ENCODE data around the gene BCL11B. TPM values are rescaled to one million over a fixed set of nuclear protein-coding genes. Genes with fewer than 3 reads are reported as not detected.

The BCL11B gene
- total RNA-seq, 1 donor from 2014 or later: 1.0 TPM

DNA sequence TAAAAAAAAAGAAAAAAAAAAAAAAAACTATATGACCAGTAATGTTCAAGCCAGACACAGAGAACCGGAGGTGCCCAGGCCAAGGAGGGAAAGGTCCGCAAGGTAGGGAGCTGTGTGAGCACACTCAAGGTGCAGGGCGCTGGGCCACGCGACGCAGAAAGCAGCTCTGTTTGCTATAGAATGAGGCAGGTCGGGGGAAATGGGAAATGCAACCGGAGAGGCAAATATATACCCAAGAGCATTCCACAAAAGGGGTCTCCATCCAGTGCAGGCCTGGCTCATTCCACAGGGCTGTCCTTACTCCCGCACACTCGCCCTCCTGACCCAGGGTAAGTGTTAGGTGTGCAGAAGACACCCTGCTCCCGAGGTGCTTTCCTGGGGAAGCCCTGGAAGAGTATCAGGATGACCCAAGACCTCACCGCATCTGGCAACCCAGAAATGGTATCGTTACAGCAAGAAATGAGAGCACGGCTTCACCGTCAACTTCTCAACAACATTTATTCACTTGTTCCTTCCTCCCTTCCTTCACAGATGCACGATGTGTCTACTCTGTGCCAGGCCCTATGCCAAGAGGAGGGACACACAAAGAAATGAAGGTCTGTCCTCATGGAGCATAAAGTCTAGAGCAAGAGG, 86.4 kb downstream of the BCL11B start:
- Mint-ChIP-seq H3K27ac (ENCODE audit: unreplicated experiment) (no peak overlapping the region), H3K36me3 (ENCODE audit: low read depth, unreplicated experiment) (no peaks in the 10 kb centered on the region), H3K4me3 (ENCODE audit: unreplicated experiment) (no peak overlapping the region), H3K27me3 (ENCODE audit: unreplicated experiment) (peaks cover 2% of the 10 kb centered on the region), H3K9me3 (ENCODE audit: unreplicated experiment) (no peaks in the 10 kb centered on the region), H3K4me1 (ENCODE audit: unreplicated experiment) (peaks cover 19% of the 10 kb centered on the region)
- DNase-seq (ENCODE audit: low spot score): no peak
- TF ChIP-seq, protein P1, sequence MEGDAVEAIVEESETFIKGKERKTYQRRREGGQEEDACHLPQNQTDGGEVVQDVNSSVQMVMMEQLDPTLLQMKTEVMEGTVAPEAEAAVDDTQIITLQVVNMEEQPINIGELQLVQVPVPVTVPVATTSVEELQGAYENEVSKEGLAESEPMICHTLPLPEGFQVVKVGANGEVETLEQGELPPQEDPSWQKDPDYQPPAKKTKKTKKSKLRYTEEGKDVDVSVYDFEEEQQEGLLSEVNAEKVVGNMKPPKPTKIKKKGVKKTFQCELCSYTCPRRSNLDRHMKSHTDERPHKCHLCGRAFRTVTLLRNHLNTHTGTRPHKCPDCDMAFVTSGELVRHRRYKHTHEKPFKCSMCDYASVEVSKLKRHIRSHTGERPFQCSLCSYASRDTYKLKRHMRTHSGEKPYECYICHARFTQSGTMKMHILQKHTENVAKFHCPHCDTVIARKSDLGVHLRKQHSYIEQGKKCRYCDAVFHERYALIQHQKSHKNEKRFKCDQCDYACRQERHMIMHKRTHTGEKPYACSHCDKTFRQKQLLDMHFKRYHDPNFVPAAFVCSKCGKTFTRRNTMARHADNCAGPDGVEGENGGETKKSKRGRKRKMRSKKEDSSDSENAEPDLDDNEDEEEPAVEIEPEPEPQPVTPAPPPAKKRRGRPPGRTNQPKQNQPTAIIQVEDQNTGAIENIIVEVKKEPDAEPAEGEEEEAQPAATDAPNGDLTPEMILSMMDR (IDR thresholded peaks at IDR 0.05; ENCODE audit: unreplicated experiment): no peak

DNA sequence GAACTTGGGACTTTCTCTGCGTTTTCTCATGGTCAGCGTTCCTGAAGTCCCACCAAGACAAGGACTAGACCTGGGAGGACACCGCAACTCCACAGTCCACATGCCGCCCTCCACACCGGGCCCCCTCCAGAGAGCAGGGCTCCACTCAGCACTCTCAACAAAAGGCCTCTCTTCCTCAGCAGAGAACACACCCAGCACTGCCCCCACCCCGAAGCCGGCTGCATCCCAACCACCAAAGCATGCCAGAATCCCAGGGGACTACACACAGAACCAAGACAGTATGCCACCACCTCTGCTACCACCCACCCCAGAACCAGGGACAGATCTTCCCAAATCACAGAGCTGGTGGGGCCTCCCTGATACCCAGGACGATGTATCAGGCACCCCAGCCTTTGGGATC, 88.3 kb downstream of the BCL11B start:
- no peak for DNase-seq (ENCODE audit: low spot score)
- Mint-ChIP-seq H3K27me3 (ENCODE audit: unreplicated experiment) (peaks cover 2% of the 10 kb centered on the region), H3K4me1 (ENCODE audit: unreplicated experiment) (peaks cover 15% of the 10 kb centered on the region), H3K27ac (ENCODE audit: unreplicated experiment) (no peak overlapping the region), H3K9me3 (ENCODE audit: unreplicated experiment) (no peaks in the 10 kb centered on the region), H3K4me3 (ENCODE audit: unreplicated experiment) (no peak overlapping the region), H3K36me3 (ENCODE audit: low read depth, unreplicated experiment) (no peaks in the 10 kb centered on the region)
- TF ChIP-seq, protein P1 (IDR thresholded peaks at IDR 0.05; ENCODE audit: unreplicated experiment): no peak

GRCh38 chr14:99183311-99183710, 88.7 kb downstream of the BCL11B start:
- no peak overlapping the region for H3K27ac Mint-ChIP-seq (ENCODE audit: unreplicated experiment)
- H3K4me3 Mint-ChIP-seq (ENCODE audit: unreplicated experiment): no peak overlapping the region
- H3K9me3 Mint-ChIP-seq (ENCODE audit: unreplicated experiment): no peaks in the 10 kb centered on the region
- H3K36me3 Mint-ChIP-seq (ENCODE audit: low read depth, unreplicated experiment): no peaks in the 10 kb centered on the region
- H3K4me1 Mint-ChIP-seq (ENCODE audit: unreplicated experiment): peaks cover 18% of the 10 kb centered on the region
- no peak for DNase-seq (ENCODE audit: low spot score)
- TF ChIP-seq, protein P1 (IDR thresholded peaks at IDR 0.05; ENCODE audit: unreplicated experiment): no peak
- H3K27me3 Mint-ChIP-seq (ENCODE audit: unreplicated experiment): peaks cover 2% of the 10 kb centered on the region

GRCh38 chr14:99182548-99183250, 89.3 kb downstream of the BCL11B start:
- TF ChIP-seq, protein P1 (IDR thresholded peaks at IDR 0.05; ENCODE audit: unreplicated experiment): no peak
- H3K27me3 Mint-ChIP-seq (ENCODE audit: unreplicated experiment): peaks cover 2% of the 10 kb centered on the region
- H3K4me1 Mint-ChIP-seq (ENCODE audit: unreplicated experiment): peaks cover 13% of the 10 kb centered on the region
- H3K4me3 Mint-ChIP-seq (ENCODE audit: unreplicated experiment): no peak overlapping the region
- no peaks in the 10 kb centered on the region for H3K36me3 Mint-ChIP-seq (ENCODE audit: low read depth, unreplicated experiment)
- H3K27ac Mint-ChIP-seq (ENCODE audit: unreplicated experiment): no peak overlapping the region
- no peaks in the 10 kb centered on the region for H3K9me3 Mint-ChIP-seq (ENCODE audit: unreplicated experiment)
- no peak for DNase-seq (ENCODE audit: low spot score)

All from endothelial cell (in vitro differentiated cells).